ENCODE data around the gene SIX2. TPM values are rescaled to one million over a fixed set of nuclear protein-coding genes. Genes with fewer than 3 reads are reported as not detected.

SIX2 gene
- total RNA-seq, 1 donor from 2014 or later = not detected

DNA sequence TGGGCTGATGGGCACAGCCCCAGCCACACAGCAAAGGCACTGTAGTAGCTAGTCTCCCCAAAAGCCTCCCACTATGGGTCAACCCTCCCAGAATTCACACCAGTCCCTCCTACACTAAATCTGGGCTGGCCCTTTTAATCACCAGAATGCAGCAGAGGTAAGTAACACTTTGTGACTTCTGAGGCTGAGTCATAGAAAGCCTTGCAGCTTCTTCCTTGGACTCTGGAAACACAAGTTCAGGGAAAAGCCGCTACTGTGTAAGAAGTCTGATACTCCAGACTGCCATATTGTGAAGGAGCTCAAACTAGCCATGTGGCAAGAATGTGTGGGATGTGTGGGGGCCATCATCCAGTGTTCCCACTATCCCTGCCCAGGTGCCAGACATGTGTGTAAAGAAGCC is 19.0 kb upstream of the SIX2 start:
- no peaks in the 10 kb centered on the region for H3K4me1 ChIP-seq
- H3K36me3 ChIP-seq = no peaks in the 10 kb centered on the region
- H3K9me3 ChIP-seq (ENCODE audit: low read depth) = no peaks in the 10 kb centered on the region
- H4K20me1 ChIP-seq (ENCODE audit: low read depth) = no peaks in the 10 kb centered on the region
- no peaks in the 10 kb centered on the region for H3K9me3 Mint-ChIP-seq
- no peaks in the 10 kb centered on the region for H3K27me3 ChIP-seq
- H3K9ac ChIP-seq = no peak overlapping the region
- no peaks in the 10 kb centered on the region for H3F3A ChIP-seq (ENCODE audit: low read depth)
- H3K4me3 Mint-ChIP-seq = no peak overlapping the region
- H3K79me2 ChIP-seq (ENCODE audit: low read depth) = no peaks in the 10 kb centered on the region
- no peak overlapping the region for H3K4me2 ChIP-seq
- H3K4me3 ChIP-seq = no peak overlapping the region
- no peak overlapping the region for H3K27ac ChIP-seq
- H3K36me3 Mint-ChIP-seq = no peaks in the 10 kb centered on the region
- peaks cover 3% of the 10 kb centered on the region for H3K27me3 Mint-ChIP-seq (ENCODE audit: insufficient read depth, low read depth)
- no peak overlapping the region for H2AFZ ChIP-seq (replicated peaks)
- peaks cover 8% of the 10 kb centered on the region for H3K4me1 Mint-ChIP-seq
- H3K27ac Mint-ChIP-seq = no peak overlapping the region
- DNase-seq (ENCODE audit: low spot score) = no peak
- no peak for TF ChIP-seq EZH2phosphoT487 (IDR thresholded peaks at IDR 0.05)
- no peak for TF ChIP-seq EZH2 (IDR thresholded peaks at IDR 0.05)
- no peak for TF ChIP-seq CTCF (IDR thresholded peaks at IDR 0.05)

- Histone ChIP-seq H2AFZ (replicated peaks) (no peak overlapping the region), H3K79me2 (ENCODE audit: low read depth) (no peaks in the 10 kb centered on the region), H4K20me1 (ENCODE audit: low read depth) (no peaks in the 10 kb centered on the region), H3K9ac (no peak overlapping the region), H3K4me1 (no peaks in the 10 kb centered on the region), H3K4me2 (no peak overlapping the region), H3K27ac (no peak overlapping the region), H3K36me3 (no peaks in the 10 kb centered on the region), H3K9me3 (ENCODE audit: low read depth) (no peaks in the 10 kb centered on the region), H3K4me3 (no peak overlapping the region), H3K27me3 (no peaks in the 10 kb centered on the region), H3F3A (ENCODE audit: low read depth) (no peaks in the 10 kb centered on the region)
- Mint-ChIP-seq H3K27me3 (ENCODE audit: insufficient read depth, low read depth) (no peaks in the 10 kb centered on the region), H3K36me3 (no peaks in the 10 kb centered on the region), H3K4me3 (no peak overlapping the region), H3K27ac (no peak overlapping the region), H3K4me1 (peaks cover 8% of the 10 kb centered on the region), H3K9me3 (no peaks in the 10 kb centered on the region)
- TF ChIP-seq EZH2 (IDR thresholded peaks at IDR 0.05) (no peak), CTCF (IDR thresholded peaks at IDR 0.05) (no peak), EZH2phosphoT487 (IDR thresholded peaks at IDR 0.05) (no peak)
- DNase-seq (ENCODE audit: low spot score) = no peak
Observed at GRCh38 chr2:45026924-45027450, 17.7 kb upstream of the SIX2 start.

DNA sequence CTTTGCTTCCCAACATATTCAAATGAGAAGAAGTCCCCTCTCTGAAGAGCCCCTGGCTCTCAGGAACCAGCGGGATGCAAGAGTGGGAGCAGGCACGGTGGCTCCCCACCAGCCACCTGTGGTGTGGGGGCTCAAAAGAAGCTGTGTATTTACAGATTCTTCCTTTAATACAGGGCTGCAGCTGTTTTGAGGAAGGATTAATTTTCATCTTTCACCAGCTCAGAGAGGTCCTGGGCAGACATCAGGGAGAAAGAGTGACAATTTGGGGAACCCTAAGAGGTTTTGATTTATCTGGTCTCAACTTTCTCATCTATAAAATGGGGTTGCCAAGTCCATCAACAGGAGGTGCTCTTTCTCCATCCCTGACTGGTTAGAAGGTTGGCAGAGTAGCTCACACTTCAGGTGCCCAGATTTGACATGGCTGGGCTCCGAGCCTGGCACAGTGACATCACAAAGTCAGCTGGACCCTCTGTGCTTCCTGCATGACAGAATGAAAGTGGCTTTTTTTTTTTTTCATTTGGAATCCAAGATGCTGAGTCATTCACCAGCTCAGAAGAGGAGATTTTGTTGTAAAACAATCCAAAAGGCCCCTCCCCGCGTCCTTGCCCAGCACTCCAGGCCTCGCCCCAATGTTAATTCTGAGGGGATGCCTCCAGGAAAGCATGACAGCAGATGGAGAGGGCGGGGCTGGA is 15.5 kb upstream of the SIX2 start:
- Mint-ChIP-seq H3K4me3 (no peak overlapping the region), H3K9me3 (no peaks in the 10 kb centered on the region), H3K4me1 (peaks cover 8% of the 10 kb centered on the region), H3K36me3 (no peaks in the 10 kb centered on the region), H3K27me3 (ENCODE audit: insufficient read depth, low read depth) (no peaks in the 10 kb centered on the region), H3K27ac (no peak overlapping the region)
- no peaks in the 10 kb centered on the region for H3K9me3 ChIP-seq (ENCODE audit: low read depth)
- H3K4me3 ChIP-seq = no peak overlapping the region
- no peaks in the 10 kb centered on the region for H3K27me3 ChIP-seq
- H3F3A ChIP-seq (ENCODE audit: low read depth) = no peaks in the 10 kb centered on the region
- no peak overlapping the region for H2AFZ ChIP-seq (replicated peaks)
- no peaks in the 10 kb centered on the region for H3K79me2 ChIP-seq (ENCODE audit: low read depth)
- H3K4me1 ChIP-seq = no peaks in the 10 kb centered on the region
- H3K9ac ChIP-seq = no peak overlapping the region
- no peak overlapping the region for H3K27ac ChIP-seq
- no peaks in the 10 kb centered on the region for H3K36me3 ChIP-seq
- TF ChIP-seq CTCF (IDR thresholded peaks at IDR 0.05) (no peak), EZH2phosphoT487 (IDR thresholded peaks at IDR 0.05) (no peak), EZH2 (IDR thresholded peaks at IDR 0.05) (no peak)
- no peak for DNase-seq (ENCODE audit: low spot score)
- no peak overlapping the region for H3K4me2 ChIP-seq
- H4K20me1 ChIP-seq (ENCODE audit: low read depth) = no peaks in the 10 kb centered on the region

Measured in neural progenitor cell (in vitro differentiated cells).